Muscle layer of colon (tissue), 2 donors: ENCODE measurements around the gene TSPAN18.

Experiments used
- H3K27ac ChIP-seq: one replicate; pipeline ENCODE4 v1.7.0; 2013; ENCODE audit warnings: low read depth, mild to moderate bottlenecking, low read length, moderate library complexity
- H3K27me3 ChIP-seq, 2 donors: one replicate each; pipeline ENCODE4 v1.7.0; 2013; ENCODE audit warnings: low read length in 2 of 2, mild to moderate bottlenecking in 2 of 2; ENCODE audit not compliant: insufficient read depth in 2 of 2, control insufficient read depth in 1 of 2
- H3K36me3 ChIP-seq: one replicate; pipeline ENCODE4 v1.7.0; 2013; ENCODE audit warnings: mild to moderate bottlenecking, low read length; ENCODE audit not compliant: insufficient read depth
- H3K4me1 ChIP-seq: one replicate; pipeline ENCODE4 v1.7.0; 2013; ENCODE audit warnings: mild to moderate bottlenecking, low read length; ENCODE audit not compliant: insufficient read depth
- H3K4me3 ChIP-seq, 2 donors: one replicate each; pipeline ENCODE4 v1.7.0; 2013; ENCODE audit warnings: low read length in 2 of 2, low read depth in 1 of 2, mild to moderate bottlenecking in 1 of 2, moderate library complexity in 1 of 2
- H3K9ac ChIP-seq: one replicate; pipeline ENCODE4 v1.7.0; 2013; ENCODE audit warnings: low read length
- H3K9me3 ChIP-seq: one replicate; pipeline ENCODE4 v1.7.0; 2013; ENCODE audit warnings: mild to moderate bottlenecking, low read length
- donor health status: abdominal sarcoma.
- donor health status: Adenocarcinoma of cecum.

The TSPAN18 gene

GRCh38 chr11:44968510-44968909 is 241.7 kb downstream of the TSPAN18 start:
- no peaks in the 10 kb centered on the region for H3K9me3 ChIP-seq
- no peak overlapping the region for H3K4me3 ChIP-seq
- peaks cover 7% of the 10 kb centered on the region for H3K4me1 ChIP-seq
- no peaks in the 10 kb centered on the region for H3K36me3 ChIP-seq
- no peak overlapping the region for H3K9ac ChIP-seq
- H3K27me3 ChIP-seq: no peaks in the 10 kb centered on the region
- no peak overlapping the region for H3K27ac ChIP-seq

GRCh38 chr11:44969651-44970252 is 243.0 kb downstream of the TSPAN18 start:
- no peak overlapping the region for H3K27ac ChIP-seq
- H3K4me3 ChIP-seq: no peak overlapping the region
- no peak overlapping the region for H3K9ac ChIP-seq
- no peaks in the 10 kb centered on the region for H3K9me3 ChIP-seq
- H3K4me1 ChIP-seq: peaks cover 7% of the 10 kb centered on the region
- H3K36me3 ChIP-seq: no peaks in the 10 kb centered on the region
- no peaks in the 10 kb centered on the region for H3K27me3 ChIP-seq

- Histone ChIP-seq H3K4me1 (peaks cover 7% of the 10 kb centered on the region), H3K4me3 (no peak overlapping the region), H3K9ac (no peak overlapping the region), H3K27ac (no peak overlapping the region), H3K9me3 (no peaks in the 10 kb centered on the region), H3K36me3 (no peaks in the 10 kb centered on the region), H3K27me3 (no peaks in the 10 kb centered on the region)
Measured at GRCh38 chr11:44970293-44970692, 243.5 kb downstream of the TSPAN18 start.

GRCh38 chr11:44971185-44971584 is 244.4 kb downstream of the TSPAN18 start:
- Histone ChIP-seq H3K36me3 (no peaks in the 10 kb centered on the region), H3K9ac (no peak overlapping the region), H3K27ac (no peak overlapping the region), H3K4me3 (no peak overlapping the region), H3K4me1 (peaks cover 7% of the 10 kb centered on the region), H3K27me3 (no peaks in the 10 kb centered on the region), H3K9me3 (no peaks in the 10 kb centered on the region)

- Histone ChIP-seq H3K27ac (no peak overlapping the region), H3K27me3 (no peaks in the 10 kb centered on the region), H3K4me1 (no peaks in the 10 kb centered on the region), H3K9me3 (no peaks in the 10 kb centered on the region), H3K4me3 (no peak overlapping the region), H3K9ac (no peak overlapping the region), H3K36me3 (no peaks in the 10 kb centered on the region)
Measured at GRCh38 chr11:44972746-44973435, 246.1 kb downstream of the TSPAN18 start.

GRCh38 chr11:44973632-44974401 is 247.1 kb downstream of the TSPAN18 start:
- Histone ChIP-seq H3K9ac (no peak overlapping the region), H3K27me3 (no peaks in the 10 kb centered on the region), H3K9me3 (no peaks in the 10 kb centered on the region), H3K27ac (no peak overlapping the region), H3K36me3 (no peaks in the 10 kb centered on the region), H3K4me3 (no peak overlapping the region), H3K4me1 (no peaks in the 10 kb centered on the region)

- Histone ChIP-seq H3K9ac (no peak overlapping the region), H3K27ac (no peak overlapping the region), H3K4me1 (no peaks in the 10 kb centered on the region), H3K36me3 (no peaks in the 10 kb centered on the region), H3K27me3 (no peaks in the 10 kb centered on the region), H3K4me3 (no peak overlapping the region), H3K9me3 (no peaks in the 10 kb centered on the region)
Measured at GRCh38 chr11:44974402-44975000, 247.7 kb downstream of the TSPAN18 start.

GRCh38 chr11:44976576-44976975 is 249.8 kb downstream of the TSPAN18 start:
- Histone ChIP-seq H3K36me3 (no peaks in the 10 kb centered on the region), H3K9me3 (no peaks in the 10 kb centered on the region), H3K4me1 (no peaks in the 10 kb centered on the region), H3K27ac (no peak overlapping the region), H3K9ac (no peak overlapping the region), H3K4me3 (no peak overlapping the region), H3K27me3 (no peaks in the 10 kb centered on the region)

GRCh38 chr11:44977493-44977984 is 250.8 kb downstream of the TSPAN18 start:
- H3K9ac ChIP-seq: no peak overlapping the region
- no peaks in the 10 kb centered on the region for H3K4me1 ChIP-seq
- H3K27ac ChIP-seq: no peak overlapping the region

GRCh38 chr11:44978274-44978960 is 251.7 kb downstream of the TSPAN18 start:
- no peaks in the 10 kb centered on the region for H3K9me3 ChIP-seq
- no peaks in the 10 kb centered on the region for H3K36me3 ChIP-seq
- H3K27ac ChIP-seq: no peak overlapping the region
- H3K4me3 ChIP-seq: no peak overlapping the region
- no peaks in the 10 kb centered on the region for H3K27me3 ChIP-seq
- no peak overlapping the region for H3K9ac ChIP-seq
- H3K4me1 ChIP-seq: no peaks in the 10 kb centered on the region

More at GRCh38 chr11:44977493-44977984, 250.8 kb downstream of the TSPAN18 start:
- Histone ChIP-seq H3K4me3 (no peak overlapping the region), H3K36me3 (no peaks in the 10 kb centered on the region), H3K27me3 (no peaks in the 10 kb centered on the region), H3K9me3 (no peaks in the 10 kb centered on the region)

- Histone ChIP-seq H3K9me3 (no peaks in the 10 kb centered on the region), H3K36me3 (no peaks in the 10 kb centered on the region), H3K4me1 (no peaks in the 10 kb centered on the region), H3K9ac (no peak overlapping the region), H3K27me3 (no peaks in the 10 kb centered on the region), H3K27ac (no peak overlapping the region), H3K4me3 (no peak overlapping the region)
Measured at GRCh38 chr11:44978961-44979331, 252.2 kb downstream of the TSPAN18 start.
